Activated naive CD4-positive, alpha-beta T cell treated with anti-CD3 and anti-CD28 coated beads, Interleukin-2, amount 50 U/mL, for 24 hours (primary cell): ENCODE data around the gene GLP2R.

Source experiments
- H3K27ac Mint-ChIP-seq: one replicate; pipeline ENCODE4 v1.8.0; 2021; ENCODE audit warnings: mild to moderate bottlenecking, mixed read lengths
- H3K27me3 Mint-ChIP-seq: one replicate; pipeline ENCODE4 v1.8.0; 2021; ENCODE audit warnings: mixed read lengths
- H3K36me3 Mint-ChIP-seq: one replicate; pipeline ENCODE4 v1.8.0; 2021; ENCODE audit warnings: mixed read lengths
- H3K4me1 Mint-ChIP-seq: one replicate; pipeline ENCODE4 v1.8.0; 2021; ENCODE audit warnings: mixed read lengths
- H3K4me3 Mint-ChIP-seq: one replicate; pipeline ENCODE4 v1.8.0; 2021; ENCODE audit warnings: mild to moderate bottlenecking, mixed read lengths
- H3K9me3 Mint-ChIP-seq: one replicate; pipeline ENCODE4 v1.8.0; 2021; ENCODE audit warnings: mixed read lengths

The GLP2R gene

GRCh38 chr17:9862949-9863348 is 37.2 kb downstream of the GLP2R start:
- peaks cover 5% of the 10 kb centered on the region for H3K27me3 Mint-ChIP-seq
- H3K27ac Mint-ChIP-seq: no peak overlapping the region
- H3K4me1 Mint-ChIP-seq: no peaks in the 10 kb centered on the region
- peaks cover 19% of the 10 kb centered on the region for H3K9me3 Mint-ChIP-seq
- peaks cover 2% of the 10 kb centered on the region for H3K36me3 Mint-ChIP-seq
- no peak overlapping the region for H3K4me3 Mint-ChIP-seq

- peaks cover 14% of the 10 kb centered on the region for H3K9me3 Mint-ChIP-seq
- no peaks in the 10 kb centered on the region for H3K4me1 Mint-ChIP-seq
- H3K27me3 Mint-ChIP-seq: peaks cover 5% of the 10 kb centered on the region
- H3K4me3 Mint-ChIP-seq: no peak overlapping the region
- H3K36me3 Mint-ChIP-seq: peaks cover 2% of the 10 kb centered on the region
- no peak overlapping the region for H3K27ac Mint-ChIP-seq
These were observed 39.9 kb downstream of the GLP2R start for GRCh38 chr17:9865586-9865985.

- Mint-ChIP-seq H3K27ac (no peak overlapping the region), H3K27me3 (peaks cover 9% of the 10 kb centered on the region), H3K36me3 (peaks cover 2% of the 10 kb centered on the region), H3K4me1 (no peaks in the 10 kb centered on the region), H3K4me3 (no peak overlapping the region), H3K9me3 (peaks cover 7% of the 10 kb centered on the region)
These were observed 42.8 kb downstream of the GLP2R start for GRCh38 chr17:9868552-9868951.

- H3K4me1 Mint-ChIP-seq: no peaks in the 10 kb centered on the region
- peaks cover 4% of the 10 kb centered on the region for H3K27me3 Mint-ChIP-seq
- no peaks in the 10 kb centered on the region for H3K36me3 Mint-ChIP-seq
- no peak overlapping the region for H3K27ac Mint-ChIP-seq
- no peak overlapping the region for H3K4me3 Mint-ChIP-seq
- H3K9me3 Mint-ChIP-seq: no peaks in the 10 kb centered on the region
These were observed 47.1 kb downstream of the GLP2R start for GRCh38 chr17:9872852-9873251.

GRCh38 chr17:9874722-9875121 is 49.0 kb downstream of the GLP2R start:
- Mint-ChIP-seq H3K4me1 (no peaks in the 10 kb centered on the region), H3K4me3 (no peak overlapping the region), H3K27me3 (peaks cover 4% of the 10 kb centered on the region), H3K27ac (no peak overlapping the region), H3K9me3 (no peaks in the 10 kb centered on the region), H3K36me3 (no peaks in the 10 kb centered on the region)

GRCh38 chr17:9875441-9875840 is 49.7 kb downstream of the GLP2R start:
- Mint-ChIP-seq H3K27ac (no peak overlapping the region), H3K36me3 (no peaks in the 10 kb centered on the region), H3K4me3 (no peak overlapping the region), H3K4me1 (no peaks in the 10 kb centered on the region), H3K27me3 (peaks cover 4% of the 10 kb centered on the region), H3K9me3 (no peaks in the 10 kb centered on the region)

GRCh38 chr17:9878356-9878755 is 52.6 kb downstream of the GLP2R start:
- Mint-ChIP-seq H3K9me3 (peaks cover 14% of the 10 kb centered on the region), H3K36me3 (peaks cover 2% of the 10 kb centered on the region), H3K27me3 (no peaks in the 10 kb centered on the region), H3K4me1 (no peaks in the 10 kb centered on the region), H3K27ac (no peak overlapping the region), H3K4me3 (no peak overlapping the region)

- Mint-ChIP-seq H3K9me3 (peaks cover 18% of the 10 kb centered on the region), H3K36me3 (peaks cover 2% of the 10 kb centered on the region), H3K4me3 (no peak overlapping the region), H3K27ac (no peak overlapping the region), H3K27me3 (no peaks in the 10 kb centered on the region), H3K4me1 (no peaks in the 10 kb centered on the region)
These were observed 53.2 kb downstream of the GLP2R start for GRCh38 chr17:9878786-9879525.

- Mint-ChIP-seq H3K4me3 (no peak overlapping the region), H3K27me3 (no peaks in the 10 kb centered on the region), H3K27ac (no peak overlapping the region), H3K36me3 (peaks cover 2% of the 10 kb centered on the region), H3K4me1 (no peaks in the 10 kb centered on the region), H3K9me3 (peaks cover 18% of the 10 kb centered on the region)
These were observed 54.9 kb downstream of the GLP2R start for GRCh38 chr17:9880582-9880999.

- H3K4me3 Mint-ChIP-seq: no peak overlapping the region
- H3K9me3 Mint-ChIP-seq: peaks cover 18% of the 10 kb centered on the region
- H3K27me3 Mint-ChIP-seq: no peaks in the 10 kb centered on the region
- no peaks in the 10 kb centered on the region for H3K4me1 Mint-ChIP-seq
- H3K36me3 Mint-ChIP-seq: peaks cover 2% of the 10 kb centered on the region
- H3K27ac Mint-ChIP-seq: no peak overlapping the region
These were observed 57.7 kb downstream of the GLP2R start for GRCh38 chr17:9883451-9883850.

GRCh38 chr17:9886141-9886930 is 60.6 kb downstream of the GLP2R start:
- H3K9me3 Mint-ChIP-seq: peaks cover 18% of the 10 kb centered on the region
- H3K36me3 Mint-ChIP-seq: peaks cover 2% of the 10 kb centered on the region
- H3K27me3 Mint-ChIP-seq: no peaks in the 10 kb centered on the region
- H3K4me3 Mint-ChIP-seq: no peak overlapping the region
- H3K27ac Mint-ChIP-seq: no peak overlapping the region
- no peaks in the 10 kb centered on the region for H3K4me1 Mint-ChIP-seq

- H3K36me3 Mint-ChIP-seq: no peaks in the 10 kb centered on the region
- peaks cover 9% of the 10 kb centered on the region for H3K9me3 Mint-ChIP-seq
These were observed 61.8 kb downstream of the GLP2R start for GRCh38 chr17:9887508-9887907.

GRCh38 chr17:9890124-9890523 is 64.4 kb downstream of the GLP2R start:
- H3K36me3 Mint-ChIP-seq: no peaks in the 10 kb centered on the region
- peaks cover 4% of the 10 kb centered on the region for H3K9me3 Mint-ChIP-seq
- no peak overlapping the region for H3K27ac Mint-ChIP-seq
- H3K4me3 Mint-ChIP-seq: no peak overlapping the region
- H3K27me3 Mint-ChIP-seq: peaks cover 5% of the 10 kb centered on the region
- no peaks in the 10 kb centered on the region for H3K4me1 Mint-ChIP-seq

More at GRCh38 chr17:9887508-9887907, 61.8 kb downstream of the GLP2R start:
- H3K27me3 Mint-ChIP-seq: peaks cover 1% of the 10 kb centered on the region
- no peak overlapping the region for H3K27ac Mint-ChIP-seq
- no peak overlapping the region for H3K4me3 Mint-ChIP-seq
- H3K4me1 Mint-ChIP-seq: no peaks in the 10 kb centered on the region

- H3K9me3 Mint-ChIP-seq: peaks cover 4% of the 10 kb centered on the region
- no peaks in the 10 kb centered on the region for H3K36me3 Mint-ChIP-seq
- no peak overlapping the region for H3K27ac Mint-ChIP-seq
- H3K4me1 Mint-ChIP-seq: no peaks in the 10 kb centered on the region
- H3K27me3 Mint-ChIP-seq: peaks cover 6% of the 10 kb centered on the region
- H3K4me3 Mint-ChIP-seq: no peak overlapping the region
These were observed 67.8 kb downstream of the GLP2R start for GRCh38 chr17:9893411-9894012.

- no peaks in the 10 kb centered on the region for H3K4me1 Mint-ChIP-seq
- H3K27me3 Mint-ChIP-seq: peaks cover 6% of the 10 kb centered on the region
- H3K9me3 Mint-ChIP-seq: peaks cover 4% of the 10 kb centered on the region
- H3K27ac Mint-ChIP-seq: no peak overlapping the region
- no peak overlapping the region for H3K4me3 Mint-ChIP-seq
- H3K36me3 Mint-ChIP-seq: no peaks in the 10 kb centered on the region
These were observed 68.5 kb downstream of the GLP2R start for GRCh38 chr17:9894231-9894630.

GRCh38 chr17:9895923-9896322 is 70.2 kb downstream of the GLP2R start:
- no peaks in the 10 kb centered on the region for H3K4me1 Mint-ChIP-seq
- H3K27me3 Mint-ChIP-seq: peaks cover 6% of the 10 kb centered on the region
- H3K27ac Mint-ChIP-seq: no peak overlapping the region
- no peaks in the 10 kb centered on the region for H3K36me3 Mint-ChIP-seq
- H3K9me3 Mint-ChIP-seq: peaks cover 4% of the 10 kb centered on the region
- H3K4me3 Mint-ChIP-seq: no peak overlapping the region
